GM19025 (cell line): Measurements from ENCODE around the gene TBC1D16.

Experiments
- ATAC-seq: cut with Tn5 transposase; IDR thresholded peaks from one replicate; pipeline ENCODE4 v1.9.1; 2021; ENCODE audit warnings: mild to moderate bottlenecking, low read depth, moderate library complexity; ENCODE audit not compliant: unreplicated experiment

The TBC1D16 gene

GRCh38 chr17:79990051-79990592 is 45.5 kb downstream of the TBC1D16 start:
- ATAC-seq = no peak

DNA sequence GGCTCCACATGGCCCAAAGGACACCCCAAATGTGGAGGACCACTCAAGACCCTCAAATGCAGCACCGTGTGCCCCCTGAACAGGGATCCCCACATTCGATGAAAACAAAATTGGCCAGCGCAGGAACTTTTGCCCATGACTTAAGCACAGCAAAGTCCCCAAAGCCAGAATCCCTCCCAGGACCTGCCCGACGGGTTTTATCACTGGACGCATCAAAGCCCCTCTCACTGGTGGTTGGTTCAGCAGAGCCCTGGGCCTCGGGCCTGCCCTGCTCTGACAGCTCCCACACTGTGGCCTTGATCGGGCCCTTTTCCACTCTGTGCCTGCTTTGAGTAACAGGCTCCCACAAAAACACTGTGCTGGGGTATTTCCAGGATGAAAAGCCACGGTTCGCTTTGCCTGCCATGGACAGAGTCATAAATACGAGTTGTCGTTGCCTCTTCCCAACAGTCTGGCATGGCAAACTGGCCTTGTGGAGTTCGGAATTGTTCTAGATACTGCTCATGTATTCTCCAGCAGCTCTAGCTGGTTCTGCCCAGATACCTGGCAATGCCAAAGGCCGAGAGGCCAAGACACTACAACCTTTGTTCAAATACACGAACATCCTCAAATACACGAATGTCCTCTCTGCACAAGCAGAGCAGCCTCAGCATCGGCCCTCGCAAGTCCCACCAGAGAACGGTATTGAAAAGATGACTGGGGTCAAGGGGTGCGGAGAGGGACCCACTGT is 46.4 kb downstream of the TBC1D16 start:
- no peak for ATAC-seq

DNA sequence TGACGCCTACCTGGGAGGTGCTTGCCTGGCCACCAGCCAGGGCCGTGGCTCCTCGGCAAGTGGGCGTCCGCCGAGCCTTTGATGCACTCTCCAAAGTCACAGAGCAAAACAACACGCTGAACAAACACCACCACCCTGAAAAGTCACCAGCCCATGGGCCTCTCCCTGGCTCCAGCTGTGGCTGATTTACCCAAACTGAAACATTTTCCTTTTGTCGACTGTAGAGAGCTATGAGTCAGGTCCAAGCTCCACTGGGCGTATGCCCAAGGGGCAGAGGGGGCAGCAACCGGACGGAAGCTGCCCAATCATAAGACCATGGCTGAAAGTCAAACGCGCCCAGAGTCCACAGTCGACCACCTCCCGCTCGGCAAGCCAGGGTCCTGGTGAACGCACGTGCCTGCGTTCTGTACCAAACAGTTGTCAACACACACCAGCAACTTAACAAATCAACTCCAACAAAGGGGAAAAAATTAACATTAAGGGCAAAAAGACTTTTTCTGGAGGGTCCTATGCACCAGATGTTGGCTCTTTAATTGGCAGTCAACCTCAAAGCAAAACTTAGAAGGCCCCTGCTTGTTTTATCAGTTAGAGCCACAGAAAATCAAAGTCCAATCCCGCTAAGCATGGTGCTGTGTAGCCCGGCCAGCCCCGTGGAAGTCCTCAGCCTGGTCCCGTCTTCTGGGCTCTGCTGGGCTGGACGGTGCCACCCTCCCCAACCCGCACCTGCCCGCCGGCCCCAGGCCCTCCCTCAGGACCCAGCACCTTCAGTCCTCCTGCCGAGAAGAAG is 47.3 kb downstream of the TBC1D16 start:
- no peak for ATAC-seq

- no peak for ATAC-seq
Observed at GRCh38 chr17:79987935-79988184, 47.8 kb downstream of the TBC1D16 start.

GRCh38 chr17:79987187-79987934 is 48.3 kb downstream of the TBC1D16 start:
- no peak for ATAC-seq

- no peak for ATAC-seq
Observed at GRCh38 chr17:79986411-79987186, 49.1 kb downstream of the TBC1D16 start.

- ATAC-seq = no peak
Observed at GRCh38 chr17:79985943-79986391, 49.7 kb downstream of the TBC1D16 start.

GRCh38 chr17:79985361-79985942 is 50.2 kb downstream of the TBC1D16 start:
- no peak for ATAC-seq

DNA sequence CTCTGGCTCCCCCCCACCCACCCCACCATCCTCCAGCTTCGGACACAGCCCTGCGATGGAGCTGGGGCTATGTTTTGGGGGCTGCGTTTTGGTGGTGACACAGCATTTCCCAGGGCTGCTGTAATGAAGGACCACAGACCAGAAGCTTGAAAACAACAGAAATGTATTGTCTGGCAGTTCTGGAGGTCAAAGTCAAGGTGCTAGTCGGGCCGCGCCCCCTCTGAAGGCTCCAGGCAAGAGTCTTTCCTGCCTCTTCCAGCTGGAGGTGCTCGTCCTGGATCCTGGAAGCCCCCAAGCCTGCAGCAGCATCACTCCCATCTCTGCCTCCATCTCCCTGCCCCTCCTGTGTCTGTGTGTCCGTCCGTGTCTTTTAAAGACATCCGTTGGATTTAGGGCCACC is 50.8 kb downstream of the TBC1D16 start:
- no peak for ATAC-seq

- no peak for ATAC-seq
Observed at GRCh38 chr17:79984045-79984840, 51.4 kb downstream of the TBC1D16 start.

DNA sequence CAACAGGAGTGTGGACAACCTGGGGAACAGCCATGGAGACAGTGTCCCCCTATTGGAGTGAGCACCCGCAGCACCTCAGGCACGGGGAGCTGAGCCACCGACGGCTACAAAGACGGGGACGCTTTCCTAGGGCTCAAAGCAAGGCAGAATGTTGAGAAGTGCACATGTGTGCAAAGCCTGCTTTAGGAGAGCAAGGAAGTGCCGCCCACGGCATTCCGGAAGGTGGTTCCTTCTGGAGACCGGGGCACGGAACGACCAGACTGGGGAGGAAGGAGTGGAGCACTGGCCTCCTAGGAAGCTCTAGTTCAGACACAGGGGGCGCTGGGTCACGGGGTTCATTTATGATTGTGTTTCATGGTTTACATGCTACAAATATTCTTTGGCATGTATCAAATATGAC is 52.2 kb downstream of the TBC1D16 start:
- no peak for ATAC-seq

GRCh38 chr17:79982986-79983385 is 52.7 kb downstream of the TBC1D16 start:
- ATAC-seq = no peak

DNA sequence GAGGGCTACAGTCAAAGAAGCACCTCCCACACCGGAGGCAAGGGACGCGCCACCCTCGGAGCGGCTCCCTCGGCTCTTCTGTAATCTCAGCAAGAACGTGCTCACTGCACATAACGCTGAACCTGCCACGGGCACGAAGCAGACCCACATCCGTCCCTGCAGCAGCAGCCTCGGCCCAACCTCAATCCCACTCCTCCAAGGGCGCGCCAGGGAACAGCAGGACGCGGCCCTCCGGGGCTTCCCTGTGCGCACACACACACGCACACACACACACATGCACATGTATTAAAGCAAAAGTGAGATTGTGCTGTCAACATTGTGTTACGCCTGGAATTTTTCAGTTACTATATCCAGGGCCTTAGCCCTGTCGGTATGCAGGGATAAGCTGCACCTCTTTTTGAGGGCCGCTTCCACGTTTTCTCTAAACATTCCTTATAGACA is 54.0 kb downstream of the TBC1D16 start:
- no peak for ATAC-seq

- no peak for ATAC-seq
Observed at GRCh38 chr17:79981090-79981489, 54.6 kb downstream of the TBC1D16 start.

GRCh38 chr17:79980246-79981043 is 55.2 kb downstream of the TBC1D16 start:
- ATAC-seq = no peak

DNA sequence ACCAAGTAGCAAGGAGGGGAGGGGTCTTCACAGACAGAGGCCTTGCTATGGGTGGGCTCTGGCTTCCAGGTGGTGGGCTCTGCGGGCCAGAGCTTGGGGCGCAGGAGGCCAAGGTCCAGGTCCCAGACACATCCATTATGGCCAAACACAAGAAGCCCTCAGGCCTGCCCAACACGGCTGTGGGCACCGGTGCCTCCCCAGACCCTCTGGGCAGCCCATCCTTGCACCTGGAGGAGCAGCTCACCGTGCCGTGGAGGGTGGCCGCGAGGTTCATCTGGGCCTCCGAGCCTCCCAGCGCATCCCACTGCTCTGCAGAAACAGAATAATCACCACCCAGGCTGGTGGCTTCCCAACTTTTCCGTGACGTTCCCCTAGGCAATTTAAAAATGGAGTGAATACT is 55.9 kb downstream of the TBC1D16 start:
- no peak for ATAC-seq

DNA sequence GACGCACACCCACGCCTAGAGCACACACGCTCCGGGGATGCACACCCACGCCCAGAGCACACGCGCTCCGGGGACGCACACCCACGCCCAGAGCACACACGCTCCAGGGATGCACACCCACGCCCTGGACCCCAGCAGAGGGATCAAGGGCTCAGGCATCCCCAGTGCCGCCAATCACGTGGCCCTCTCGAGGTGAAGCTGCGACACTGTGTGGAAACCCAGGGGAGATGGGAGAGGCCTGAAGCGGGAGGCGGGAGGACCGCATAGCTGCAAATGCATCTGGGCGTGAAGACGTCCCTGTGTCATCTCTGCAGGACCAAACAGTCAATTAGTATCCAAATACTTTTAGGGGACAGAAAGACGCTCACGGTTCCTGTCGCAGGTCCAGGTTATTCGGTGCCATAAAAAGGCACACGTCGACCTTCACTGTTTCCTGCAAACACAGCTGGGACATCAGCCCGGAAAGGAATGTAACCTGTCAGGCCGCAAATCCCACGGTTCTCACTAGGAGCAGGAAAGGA is 56.4 kb downstream of the TBC1D16 start:
- no peak for ATAC-seq

DNA sequence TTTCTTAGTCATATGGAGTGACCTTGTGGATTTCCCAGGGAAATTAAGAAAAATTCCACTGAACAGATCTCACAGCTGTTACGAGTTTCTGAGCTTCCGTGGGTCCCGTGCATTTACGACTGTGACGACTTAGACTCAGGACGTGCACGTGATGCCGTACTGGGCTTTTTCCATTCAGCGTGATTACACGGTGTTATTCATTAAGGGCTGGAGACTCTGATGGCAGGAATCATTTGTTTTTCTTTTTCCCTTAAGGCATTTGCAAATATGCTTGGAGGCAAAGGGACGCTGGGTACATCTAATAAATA is 57.2 kb downstream of the TBC1D16 start:
- no peak for ATAC-seq
